ENCODE data around the gene PTK7.
"Not testable (repeated sequence)": the region's sequence is repeated elsewhere in the genome, so short reads cannot be mapped to it uniquely, and the experiment has no call there.

The PTK7 gene

DNA sequence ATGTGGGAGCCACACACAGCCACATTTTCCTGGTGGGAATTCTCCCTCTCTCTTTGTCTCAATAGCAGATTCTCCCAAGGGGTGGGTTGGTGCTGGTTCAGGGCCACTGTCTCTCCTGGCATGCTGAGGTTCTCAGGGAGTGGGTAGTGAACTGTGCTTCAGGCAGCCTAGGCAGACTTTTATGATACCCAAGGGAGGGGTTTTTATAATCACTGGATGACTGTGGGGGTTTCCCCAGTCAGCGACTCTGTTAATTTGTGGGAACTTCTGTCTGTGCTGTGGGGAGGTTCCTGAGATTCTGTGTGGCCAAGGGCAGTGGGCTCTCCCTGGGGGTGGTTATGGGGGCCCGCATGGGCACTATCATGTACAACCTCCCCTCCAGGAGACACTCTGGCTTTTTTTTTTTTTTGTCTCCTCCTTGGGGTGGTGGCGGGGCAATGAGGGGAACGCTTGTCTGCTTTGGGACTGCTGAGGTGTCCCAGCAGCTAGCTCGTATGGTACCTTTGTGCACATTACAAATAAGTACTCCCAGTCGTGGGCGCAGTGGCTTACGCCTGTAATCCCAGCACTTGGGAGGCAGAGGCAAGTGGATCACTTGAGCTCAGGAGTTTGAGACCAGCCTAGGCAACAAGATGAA, 10.0 kb downstream of the PTK7 start:
- DNase-seq (ENCODE audit: low read depth): no peak

DNA sequence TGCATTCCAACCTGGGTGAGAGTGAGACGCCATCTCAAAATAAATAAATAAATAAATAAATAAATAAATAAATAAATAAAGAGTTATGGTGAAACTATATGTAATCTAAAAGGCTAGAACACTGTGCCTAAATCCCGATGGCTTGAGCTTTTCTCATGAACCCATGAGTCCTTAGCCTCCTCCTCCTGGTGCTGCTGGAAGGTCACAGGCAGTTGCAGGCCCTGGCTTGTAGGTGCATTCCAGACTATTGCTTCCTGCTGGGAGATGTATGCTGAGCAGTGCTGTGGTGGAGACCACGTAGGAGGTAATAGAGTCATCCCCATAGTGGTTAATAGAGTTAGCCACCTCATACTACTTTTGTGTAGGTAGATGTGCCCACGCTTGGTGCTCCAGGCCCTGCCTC, 12.5 kb downstream of the PTK7 start:
- DNase-seq (ENCODE audit: low read depth): no peak

DNA sequence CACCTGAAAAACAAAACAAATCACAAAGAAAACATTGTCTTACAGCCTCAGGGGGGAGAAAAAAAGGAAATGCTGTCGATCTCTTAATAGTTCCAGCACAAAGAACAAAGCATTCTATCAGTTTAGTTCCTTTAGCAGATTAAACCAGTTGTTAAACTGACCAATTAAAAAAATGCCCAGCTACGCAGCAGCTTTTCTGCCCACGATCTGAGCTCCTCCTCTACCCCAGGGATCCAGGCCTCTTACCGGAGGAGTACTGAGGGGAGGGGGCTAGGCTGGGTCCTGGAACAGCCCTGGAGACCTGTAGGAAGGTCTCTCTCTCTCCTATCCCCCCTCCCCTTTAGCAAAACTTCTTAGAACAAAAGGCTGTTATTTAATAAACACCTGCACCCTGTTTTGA, 13.4 kb downstream of the PTK7 start:
- DNase-seq (ENCODE audit: low read depth): no peak

DNA sequence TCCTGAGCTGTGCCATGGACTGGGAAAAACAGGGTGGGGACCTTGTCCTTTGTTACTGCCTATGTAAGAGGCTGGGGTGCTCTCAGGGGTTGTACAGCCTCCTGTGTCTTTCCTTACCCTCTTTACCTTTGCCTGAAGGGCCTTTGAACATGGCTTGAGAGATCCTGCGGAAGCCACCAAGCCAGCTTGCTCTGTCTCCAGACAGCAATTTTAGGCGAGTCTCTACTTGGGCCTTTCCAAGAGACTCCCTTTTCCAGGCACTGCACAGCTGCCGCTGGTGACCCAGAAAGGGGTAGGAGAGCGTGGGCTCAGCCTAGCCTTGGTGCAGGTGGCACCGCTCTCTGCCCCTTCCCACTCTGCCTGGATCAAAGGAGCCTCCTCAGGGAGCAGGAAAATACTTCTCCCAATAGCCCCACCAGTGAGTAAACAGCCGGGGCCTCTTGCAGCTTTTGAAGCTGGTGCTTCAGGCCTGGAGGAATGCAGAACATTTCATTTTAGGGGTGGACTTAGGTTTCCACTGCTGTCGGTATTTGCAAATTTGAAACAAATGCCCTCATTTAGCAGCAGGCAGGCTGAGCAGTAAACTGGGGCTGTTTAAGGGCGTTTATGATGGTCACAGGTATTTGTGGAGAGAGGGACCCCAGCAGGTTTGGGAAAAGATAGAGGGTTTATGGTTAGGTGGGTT, 13.9 kb downstream of the PTK7 start:
- DNase-seq (ENCODE audit: low read depth): no peak

DNA sequence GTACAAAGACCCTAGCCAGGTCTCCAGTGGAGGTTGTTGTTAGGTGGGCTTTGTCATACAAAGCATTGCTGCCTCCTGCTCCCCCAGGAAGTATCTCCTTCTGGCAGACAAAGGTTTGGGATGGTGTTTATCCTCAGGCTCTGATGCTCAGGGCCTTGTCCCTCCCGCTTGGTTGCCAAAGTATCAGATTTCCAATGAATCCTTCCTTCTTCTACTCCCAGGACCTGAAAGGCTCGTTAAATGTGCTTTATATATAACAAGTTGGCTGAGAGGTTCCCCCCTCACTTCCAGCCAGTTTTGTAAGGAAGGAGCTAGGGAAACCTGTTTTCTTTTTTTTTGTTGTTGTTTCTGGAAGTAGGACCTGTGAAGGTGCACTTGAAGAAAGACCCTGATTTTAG, 14.4 kb downstream of the PTK7 start:
- no peak for DNase-seq (ENCODE audit: low read depth)

- no peak for DNase-seq (ENCODE audit: low read depth)
Measured at GRCh38 chr6:43091020-43091419, 14.9 kb downstream of the PTK7 start.

- no peak for DNase-seq (ENCODE audit: low read depth)
Measured at GRCh38 chr6:43091436-43091991, 15.4 kb downstream of the PTK7 start.

DNA sequence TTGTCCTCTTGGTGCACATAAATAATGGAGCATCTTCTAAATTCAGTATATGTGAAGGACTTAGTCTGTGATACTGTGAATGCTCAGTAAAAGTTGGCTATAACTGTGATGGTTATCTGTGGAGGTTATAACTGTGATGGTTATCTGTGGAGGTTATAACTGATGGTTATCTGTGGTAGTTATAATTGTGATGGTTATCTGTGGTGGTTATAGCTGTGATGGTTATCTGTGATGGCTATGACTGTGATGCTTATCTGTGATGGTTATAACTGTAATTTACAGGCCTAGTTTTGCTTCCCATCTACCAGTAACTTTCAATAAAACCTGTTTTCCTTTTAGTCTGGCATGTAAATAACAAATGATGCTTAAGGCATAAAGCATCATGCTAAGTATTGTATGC, 16.5 kb downstream of the PTK7 start:
- DNase-seq (ENCODE audit: low read depth): no peak

DNA sequence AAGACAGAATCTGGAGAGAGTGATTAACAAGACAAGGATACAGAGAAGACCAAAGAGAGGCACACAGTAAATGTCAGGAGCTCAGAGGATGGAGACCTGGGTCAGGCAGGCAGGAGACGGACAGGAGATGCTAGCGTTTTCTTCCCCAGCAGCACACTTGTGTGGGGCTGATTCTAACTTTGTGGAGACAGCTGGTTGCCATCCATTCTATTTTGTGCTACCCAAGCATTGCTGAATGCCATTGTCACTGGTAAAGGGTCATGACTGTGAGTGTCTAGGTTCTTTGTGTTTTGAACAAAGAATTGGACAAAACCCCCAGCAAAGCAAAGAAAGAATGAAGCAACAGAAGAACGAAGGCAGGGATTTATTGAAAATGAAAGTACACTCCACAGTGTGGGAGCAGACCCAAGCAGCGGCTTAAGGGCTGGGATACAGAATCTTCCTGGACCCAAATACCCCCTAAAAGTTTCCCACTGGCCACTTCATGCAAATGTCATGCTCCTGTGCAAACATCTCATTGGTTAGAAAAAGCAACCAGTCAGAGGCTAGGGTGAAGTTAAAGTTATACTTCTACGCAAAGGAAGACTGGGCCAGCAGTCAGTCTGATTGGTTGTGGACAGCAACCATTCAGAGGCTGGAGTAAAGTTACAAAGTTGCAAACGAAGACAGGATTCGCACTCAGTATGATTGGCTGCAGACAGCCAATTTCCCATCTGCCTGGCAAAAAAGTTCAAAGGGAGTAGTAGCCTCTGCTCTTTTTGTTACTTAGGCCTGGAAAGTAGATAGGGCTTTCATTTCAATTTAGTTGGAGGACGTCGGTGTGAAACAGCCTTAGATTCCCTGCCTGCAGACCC, 17.5 kb downstream of the PTK7 start:
- no peak for DNase-seq (ENCODE audit: low read depth)

DNA sequence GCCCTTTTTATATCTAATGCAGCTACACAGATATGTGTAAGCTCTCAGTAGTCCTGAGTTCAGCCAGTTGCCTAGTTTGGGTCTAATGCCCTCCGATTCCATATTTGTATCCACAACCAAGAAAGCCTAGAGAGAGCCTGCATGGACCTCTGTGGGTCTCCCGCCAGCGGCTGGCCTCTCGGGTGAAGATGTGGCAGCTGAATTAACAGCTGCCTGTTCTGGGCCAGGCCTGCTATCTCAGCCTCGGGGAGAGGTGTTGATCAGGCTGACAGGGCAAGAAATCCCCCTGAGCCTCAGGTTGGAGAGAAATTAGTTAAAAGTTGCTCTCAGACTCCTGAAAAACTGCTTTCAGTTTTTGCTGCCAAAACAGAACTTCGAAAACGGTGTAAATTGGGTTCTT, 19.8 kb downstream of the PTK7 start:
- no peak for DNase-seq (ENCODE audit: low read depth)

GRCh38 chr6:43096451-43097097, 20.5 kb downstream of the PTK7 start:
- DNase-seq (ENCODE audit: low read depth): no peak

DNA sequence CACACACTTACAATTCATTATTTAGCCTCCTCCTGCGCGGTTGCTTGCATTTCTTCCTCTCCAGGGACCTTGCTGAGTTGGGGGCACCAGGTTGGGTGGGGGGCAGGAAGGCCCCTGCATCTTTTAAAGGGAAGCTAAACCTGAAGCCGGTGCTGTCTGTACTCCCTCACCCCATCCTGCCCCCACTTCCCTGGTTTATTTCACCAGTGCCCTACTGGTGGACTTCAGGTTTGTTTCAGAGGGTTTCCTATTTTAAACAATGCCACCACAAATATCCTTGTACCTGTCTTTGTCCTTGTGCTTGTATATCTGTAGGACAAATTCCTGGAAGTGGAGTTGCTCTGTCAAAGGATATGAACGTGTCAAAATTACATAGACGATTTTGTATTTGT, 21.0 kb downstream of the PTK7 start:
- DNase-seq (ENCODE audit: low read depth): no peak

DNA sequence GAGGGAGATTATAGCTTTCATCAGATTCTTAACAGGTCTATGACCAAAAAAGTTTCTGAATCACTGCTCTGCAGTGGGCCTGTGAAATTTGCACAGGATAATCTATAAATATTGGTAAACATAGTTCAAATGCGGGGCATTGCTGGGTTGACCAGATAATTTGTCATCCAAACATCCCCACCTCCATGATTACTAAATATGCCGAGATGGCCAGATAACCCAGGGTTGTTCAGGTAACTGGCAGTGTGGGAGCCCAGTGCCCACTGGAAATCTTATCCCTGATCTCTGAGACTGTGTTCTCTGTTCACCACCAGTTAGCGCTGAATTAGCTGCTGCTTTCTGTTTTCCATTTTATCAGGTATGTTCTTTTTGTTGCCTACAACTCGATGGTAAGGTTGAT, 21.4 kb downstream of the PTK7 start:
- no peak for DNase-seq (ENCODE audit: low read depth)

- no peak for DNase-seq (ENCODE audit: low read depth)
Measured at GRCh38 chr6:43101497-43101896, 25.4 kb downstream of the PTK7 start.

DNA sequence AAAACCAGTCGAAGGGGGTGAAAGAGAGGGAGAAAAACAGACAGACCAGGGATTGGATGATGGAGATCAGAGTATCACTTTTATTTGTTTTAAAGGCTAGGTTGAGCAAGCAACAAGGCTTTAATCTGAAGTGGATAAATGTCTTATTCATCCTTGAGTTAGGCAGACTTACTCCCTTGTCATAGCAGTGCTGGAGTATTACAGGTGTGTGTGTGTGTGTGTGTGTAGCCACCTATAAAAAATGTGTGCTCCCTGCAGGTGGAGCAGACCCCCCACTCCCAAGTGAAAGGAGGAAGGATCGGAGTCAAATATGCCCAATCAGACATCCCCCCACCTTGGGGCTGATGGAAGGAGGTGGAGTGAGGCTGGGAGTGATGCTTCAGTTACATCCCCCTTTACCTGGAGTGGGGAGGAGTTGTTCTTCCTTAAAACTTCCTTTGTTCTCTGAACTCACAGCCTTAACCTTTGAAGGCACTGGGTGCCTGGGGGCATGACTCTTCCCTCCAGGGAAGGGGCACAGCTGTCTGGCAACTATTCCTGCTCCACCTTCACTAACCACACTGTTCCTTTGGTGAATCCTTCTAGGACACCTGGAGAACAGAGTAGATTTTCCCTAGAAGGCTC, 27.3 kb downstream of the PTK7 start:
- DNase-seq (ENCODE audit: low read depth): no peak

DNA sequence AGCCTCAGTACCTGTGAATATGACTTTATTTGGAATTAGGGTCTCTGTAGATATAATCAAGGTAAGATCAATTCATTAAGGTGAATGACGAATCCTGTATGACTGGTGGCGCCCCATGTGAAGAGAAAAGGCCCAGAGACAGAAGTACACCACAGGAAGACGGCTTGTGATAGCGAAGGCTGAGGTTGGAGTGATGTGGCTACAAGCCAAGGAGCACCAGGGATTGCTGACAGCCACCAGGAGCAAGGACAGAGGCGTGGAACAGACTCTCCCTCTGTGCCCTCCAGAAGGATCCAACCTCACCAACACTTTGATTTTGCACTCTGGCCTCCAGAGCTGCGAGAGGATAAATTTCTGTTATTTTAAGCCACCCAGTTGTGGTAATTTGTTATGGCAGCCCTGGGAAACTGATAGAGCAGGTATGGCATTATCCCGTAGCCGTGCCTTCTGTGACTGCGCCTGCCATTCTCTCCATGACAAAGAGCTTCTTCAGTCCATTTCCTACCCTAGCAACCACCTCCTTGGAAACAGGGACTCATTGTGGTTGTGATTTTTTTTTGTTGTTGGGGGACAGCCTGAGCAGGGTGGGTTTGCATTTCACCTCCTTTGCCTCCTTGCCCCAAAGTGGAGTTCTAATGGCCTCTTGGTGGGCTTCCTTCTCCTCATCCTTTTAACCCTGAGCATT, 29.6 kb downstream of the PTK7 start:
- DNase-seq (ENCODE audit: low read depth): no peak

- DNase-seq (ENCODE audit: low read depth): no peak
Measured at GRCh38 chr6:43107344-43108062, 31.4 kb downstream of the PTK7 start.

GRCh38 chr6:43113431-43114260, 37.5 kb downstream of the PTK7 start:
- DNase-seq (ENCODE audit: low read depth): no peak

DNA sequence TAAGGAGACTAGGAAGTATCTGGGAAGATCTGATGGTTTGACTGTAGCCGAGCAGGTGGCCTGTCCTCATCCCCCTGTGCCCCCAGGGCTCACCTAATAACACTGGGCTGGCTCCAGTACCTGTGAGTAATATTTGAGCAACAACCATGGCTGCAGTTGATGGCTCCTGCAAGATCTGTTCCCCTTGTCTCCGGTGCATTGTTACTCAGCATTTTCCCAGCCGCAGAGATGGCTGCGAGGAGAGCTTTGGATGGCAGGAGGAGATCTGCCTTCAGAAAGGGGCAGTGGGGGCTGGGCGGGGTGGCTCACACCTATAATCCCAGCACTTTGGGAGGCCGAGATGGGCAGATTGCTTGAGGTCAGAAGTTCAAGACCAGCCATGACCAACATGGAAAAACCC, 39.3 kb downstream of the PTK7 start:
- DNase-seq (ENCODE audit: low read depth): no peak

DNA sequence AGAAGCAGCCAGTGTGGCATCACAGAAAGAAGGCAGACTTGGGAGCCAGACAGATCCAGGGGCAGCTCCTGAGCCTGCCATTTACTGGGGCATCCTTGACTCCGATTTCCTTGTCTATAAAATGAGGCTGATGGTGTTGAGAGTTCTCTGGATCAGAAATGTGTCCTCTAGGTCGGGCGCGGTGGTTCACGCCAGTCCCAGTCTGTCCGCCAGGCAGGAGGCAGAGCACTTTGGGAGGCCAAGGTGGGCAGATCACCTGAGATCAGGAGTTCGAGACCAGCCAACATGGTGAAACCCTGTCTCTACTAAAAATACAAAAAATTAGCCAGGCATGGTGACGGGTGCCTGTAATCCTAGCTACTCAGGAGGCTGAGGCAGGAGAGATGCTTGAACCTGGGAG, 41.4 kb downstream of the PTK7 start:
- DNase-seq (ENCODE audit: low read depth): not testable (repeated sequence)

All from stimulated activated CD4-positive, alpha-beta T cell treated with anti-CD3 and anti-CD28 coated beads, Interleukin-2, amount 100 ng/mL, for 4 hours (primary cell).